Thyroid gland (tissue), 4 donors: ENCODE data around the gene RPS15. TPM values are rescaled to one million over a fixed set of nuclear protein-coding genes. Genes with fewer than 3 reads are reported as not detected.

Experiments used
- DNase-seq, 2 donors: peaks; one replicate each; pipeline ENCODE4 v3.0.0-alpha.2; 2019
- H3K27ac ChIP-seq, 3 donors: fragments of 200-600 bp; sonication (generic); 1 replicate in 2 of 3; 2 replicates in 1 of 3; pipeline ENCODE4 v1.5.1; 2016 to 2019; ENCODE audit warnings: mild to moderate bottlenecking in 1 of 3, moderate library complexity in 1 of 3
- H3K27me3 ChIP-seq: fragments of 200-600 bp; sonication (generic); one replicate; pipeline ENCODE4 v1.5.1; 2019
- H3K36me3 ChIP-seq, 2 donors: fragments of 200-600 bp; sonication (generic); one replicate each; pipeline ENCODE4 v1.5.1; 2016 to 2019
- H3K4me1 ChIP-seq, 2 donors: fragments of 200-600 bp; sonication (generic); one replicate each; pipeline ENCODE4 v1.5.1; 2017 to 2019
- H3K4me3 ChIP-seq, 3 donors: fragments of 200-600 bp; sonication (generic); replicated peaks in 1 of 3; 1 replicate in 2 of 3; 2 replicates in 1 of 3; pipeline ENCODE4 v1.5.1; 2016; ENCODE audit warnings: mild to moderate bottlenecking in 1 of 3
- H3K9me3 ChIP-seq: fragments of 200-600 bp; sonication (generic); one replicate; pipeline ENCODE4 v1.5.1; 2017
- CTCF ChIP-seq, 6 experiments: fragments of 200-600 bp in 3 of 6; fragments of 450-650 bp in 3 of 6; sonication (generic) in 3 of 6; IDR thresholded peaks; one replicate each; pipeline ENCODE4 v1.5.1; 2016 to 2019; ENCODE audit warnings: antibody characterized with exemption in 6 of 6, mild to moderate bottlenecking in 2 of 6, inconsistent platforms in 1 of 6, moderate library complexity in 1 of 6
- POLR2A ChIP-seq, 2 donors: fragments of 450-650 bp; IDR thresholded peaks; one replicate each; pipeline ENCODE4 v1.6.1; 2017; ENCODE audit warnings: antibody characterized with exemption in 2 of 2, mild to moderate bottlenecking in 2 of 2, moderate library complexity in 1 of 2
- WGBS, 2 donors: methylation state at CpG; one replicate each; pipeline ENCODE4 v1.1.5; 2017; 5-methylcytosine and 5-hydroxymethylcytosine counted together
- intact Hi-C: fragments of 100-400 bp; cut with DNase I; formaldehyde crosslinking; loops from one replicate; pipeline ENCODE4 v1.15.1; 2023
- total RNA-seq, 4 donors: library from RNA; depleted of rRNA; stranded (reverse); fragments of >200 nt; gene quantifications; one replicate each; pipeline ENCODE4 v1.2.3, GENCODE V29; 2016

RPS15 gene
- total RNA-seq, 4 donors from 2014 or later: 1,760 to 2,977 (median 2,488) TPM

- DNase-seq: no peak
- 93 to 94% methylated on average over 14 to 25 of the region's 40 CpGs for WGBS, 2 donors
- Histone ChIP-seq H3K4me3 (no peak overlapping the region), H3K36me3 (no peaks in the 10 kb centered on the region), H3K27ac (no peak overlapping the region), H3K4me1 (peaks cover 12 to 14% of the 10 kb centered on the region in 2 donors), H3K9me3 (no peaks in the 10 kb centered on the region), H3K27me3 (no peaks in the 10 kb centered on the region)
- intact Hi-C loops: no loop called here
- TF ChIP-seq CTCF (IDR thresholded peaks at IDR 0.05): no peak
- no peak for TF ChIP-seq POLR2A (IDR thresholded peaks at IDR 0.05)
These were observed 49.5 kb downstream of the RPS15 start for GRCh38 chr19:1487576-1488281.

- no peak overlapping the region for H3K27ac ChIP-seq
- H3K4me1 ChIP-seq: peaks cover 12 to 14% of the 10 kb centered on the region in 2 donors
- H3K9me3 ChIP-seq: no peaks in the 10 kb centered on the region
- H3K4me3 ChIP-seq: no peak overlapping the region
- TF ChIP-seq POLR2A (IDR thresholded peaks at IDR 0.05) (no peak), CTCF (IDR thresholded peaks at IDR 0.05) (no peak)
- no peaks in the 10 kb centered on the region for H3K36me3 ChIP-seq
- intact Hi-C loops: no loop called here
- WGBS, 2 donors: 92 to 98% methylated on average over 10 to 11 of the region's 11 CpGs
- DNase-seq: no peak
- H3K27me3 ChIP-seq: no peaks in the 10 kb centered on the region
These were observed 50.0 kb downstream of the RPS15 start for GRCh38 chr19:1488282-1488601.

GRCh38 chr19:1489463-1490310, 51.5 kb downstream of the RPS15 start:
- Histone ChIP-seq H3K4me1 (peaks cover 12 to 14% of the 10 kb centered on the region in 2 donors), H3K27me3 (no peaks in the 10 kb centered on the region), H3K9me3 (no peaks in the 10 kb centered on the region), H3K27ac (peak overlapping the region in 2 of 3 donors; percentile 2 to 26), H3K4me3 (peak overlapping the region in 2 of 3 donors; percentile 42 to 47), H3K36me3 (no peaks in the 10 kb centered on the region)
- intact Hi-C loops: no loop called here
- TF ChIP-seq CTCF (IDR thresholded peaks at IDR 0.05) (no peak), POLR2A (IDR thresholded peaks at IDR 0.05) (no peak)
- no peak for DNase-seq
- 33 to 62% methylated on average over 10 to 22 of the region's 37 CpGs for WGBS, 2 donors

Other genes starting within 250 kb of the RPS15 start
- 10 to 100 TPM; 60.2 to 83.4 (median 71.1) TPM for gene STK11, start 232.6 kb upstream of the RPS15 start, total RNA-seq
- gene CBARP, start 200.4 kb upstream of the RPS15 start, total RNA-seq: 1 to 10 TPM in 3 of 4 donors, under 1 TPM in 1; 0.73 to 3.2 (median 1.5) TPM
- 100 to 1,000 TPM in 1 of 4 donors, 10 to 100 TPM in 3; 39.2 to 182 (median 83.0) TPM for gene ATP5F1D, start 196.6 kb upstream of the RPS15 start, total RNA-seq
- gene MIDN, start 189.8 kb upstream of the RPS15 start, total RNA-seq: 10 to 100 TPM; 16.2 to 89.2 (median 17.9) TPM
- gene CIRBP, start 169.1 kb upstream of the RPS15 start, total RNA-seq: 1,000 to 10,000 TPM in 2 of 4 donors, 100 to 1,000 TPM in 2; 679 to 1,194 (median 893) TPM
- 100 to 1,000 TPM in 1 of 4 donors, 10 to 100 TPM in 3; 50.8 to 114 (median 64.6) TPM for gene FAM174C, start 162.9 kb upstream of the RPS15 start, total RNA-seq
- not detected for gene EFNA2, start 152.5 kb upstream of the RPS15 start, total RNA-seq
- 100 to 1,000 TPM in 2 of 4 donors, 10 to 100 TPM in 2; 75.2 to 185 (median 108) TPM for gene NDUFS7, start 54.5 kb upstream of the RPS15 start, total RNA-seq
- gene GAMT, start 36.9 kb upstream of the RPS15 start, total RNA-seq: 10 to 100 TPM; 22.2 to 39.5 (median 29.1) TPM
- gene DAZAP1, start 30.8 kb upstream of the RPS15 start, total RNA-seq: 10 to 100 TPM; 34.4 to 77.3 (median 67.7) TPM
- under 1 TPM in 3 of 4 donors, not detected in 1; under 0.01 to 0.20 (median 0.08) TPM for gene APC2, start 11.7 kb downstream of the RPS15 start, total RNA-seq
- 10 to 100 TPM; 47.0 to 64.9 (median 56.5) TPM for gene C19orf25, start 40.8 kb downstream of the RPS15 start, total RNA-seq
- 10 to 100 TPM in 1 of 4 donors, 1 to 10 TPM in 3; 2.8 to 10.4 (median 6.3) TPM for gene PCSK4, start 52.0 kb downstream of the RPS15 start, total RNA-seq
- gene REEP6, start 52.8 kb downstream of the RPS15 start, total RNA-seq: 1 to 10 TPM; 4.2 to 8.5 (median 5.9) TPM
- 1 to 10 TPM in 2 of 4 donors, under 1 TPM in 2; 0.27 to 5.1 (median 2.5) TPM for gene ADAMTSL5, start 74.6 kb downstream of the RPS15 start, total RNA-seq
- gene PLK5, start 85.7 kb downstream of the RPS15 start, total RNA-seq: not detected
- gene MEX3D, start 129.9 kb downstream of the RPS15 start, total RNA-seq: 10 to 100 TPM; 18.4 to 31.8 (median 26.4) TPM
- 100 to 1,000 TPM in 3 of 4 donors, 10 to 100 TPM in 1; 58.2 to 149 (median 115) TPM for gene MBD3, start 154.5 kb downstream of the RPS15 start, total RNA-seq
- 100 to 1,000 TPM in 1 of 4 donors, 10 to 100 TPM in 3; 52.0 to 154 (median 61.9) TPM for gene UQCR11, start 167.1 kb downstream of the RPS15 start, total RNA-seq
- 10 to 100 TPM; 28.6 to 70.6 (median 43.8) TPM for gene TCF3, start 214.2 kb downstream of the RPS15 start, total RNA-seq